Mesenchymal stem cell (in vitro differentiated cells and primary cell): ENCODE data around the gene RANBP3.

Experiments
- DNase-seq: peaks from one replicate; pipeline ENCODE4 v3.0.0-alpha.2; 2013
- H2AFZ ChIP-seq: one replicate; pipeline ENCODE4 v1.6.1; 2013; ENCODE audit warnings: low read depth, mild to moderate bottlenecking, control low read depth, inconsistent platforms, low read length, moderate library complexity
- H2AK5ac ChIP-seq: 2 replicates; pipeline ENCODE4 v1.6.1; 2013; ENCODE audit warnings: low read length, moderate library complexity, mild to moderate bottlenecking, inconsistent platforms; ENCODE audit not compliant: severe bottlenecking
- H2BK120ac ChIP-seq: one replicate; pipeline ENCODE4 v1.6.1; 2013; ENCODE audit warnings: low read depth, mild to moderate bottlenecking, inconsistent platforms, low read length, moderate library complexity
- H2BK12ac ChIP-seq, 2 experiments: one replicate each; pipeline ENCODE4 v1.6.1; 2013; ENCODE audit warnings: inconsistent platforms in 2 of 2, low read length in 2 of 2, mild to moderate bottlenecking in 2 of 2, moderate library complexity in 2 of 2, control low read depth in 1 of 2
- H2BK15ac ChIP-seq: one replicate; pipeline ENCODE4 v1.6.1; 2013; ENCODE audit warnings: mild to moderate bottlenecking, low read depth, inconsistent platforms; ENCODE audit not compliant: poor library complexity, severe bottlenecking
- H2BK5ac ChIP-seq: 2 replicates; pipeline ENCODE4 v1.6.1; 2013; ENCODE audit warnings: low read depth, mild to moderate bottlenecking, low read length, control low read depth, inconsistent platforms; ENCODE audit not compliant: poor library complexity, severe bottlenecking
- H3K14ac ChIP-seq, 2 experiments: one replicate each; pipeline ENCODE4 v1.6.1; 2013; ENCODE audit warnings: inconsistent platforms in 2 of 2, low read length in 2 of 2, control low read depth in 1 of 2, mild to moderate bottlenecking in 1 of 2, moderate library complexity in 1 of 2
- H3K18ac ChIP-seq, 2 experiments: one replicate each; pipeline ENCODE4 v1.6.1; 2013; ENCODE audit warnings: inconsistent platforms in 2 of 2, low read length in 2 of 2, control low read depth in 1 of 2, low read depth in 1 of 2, mild to moderate bottlenecking in 1 of 2
- H3K23ac ChIP-seq, 2 experiments: one replicate each; pipeline ENCODE4 v1.6.1; 2013; ENCODE audit warnings: inconsistent platforms in 2 of 2, low read length in 2 of 2, mild to moderate bottlenecking in 2 of 2, moderate library complexity in 2 of 2, control low read depth in 1 of 2
- H3K27ac ChIP-seq: 2 replicates; pipeline ENCODE4 v1.5.1; 2013; ENCODE audit warnings: mild to moderate bottlenecking, moderate library complexity, low read length, control low read depth, inconsistent platforms; ENCODE audit not compliant: poor library complexity, severe bottlenecking
- H3K27me3 ChIP-seq, 2 experiments: 2 replicates each; pipeline versions ENCODE4 v1.6.1 to v1.7.0; 2013; ENCODE audit warnings: low read length in 2 of 2, mild to moderate bottlenecking in 2 of 2, moderate library complexity in 2 of 2, control low read depth in 1 of 2, inconsistent platforms in 1 of 2; ENCODE audit not compliant: control insufficient read depth in 1 of 2, insufficient read depth in 1 of 2
- H3K36me3 ChIP-seq, 2 experiments: 2 replicates each; pipeline versions ENCODE4 v1.6.1 to v1.7.0; 2013; ENCODE audit warnings: low read length in 2 of 2, control low read depth in 1 of 2, inconsistent platforms in 1 of 2, low read depth in 1 of 2, mild to moderate bottlenecking in 1 of 2; ENCODE audit not compliant: insufficient read depth in 2 of 2, control insufficient read depth in 1 of 2
- H3K4ac ChIP-seq, 2 experiments: one replicate each; pipeline ENCODE4 v1.6.1; 2013; ENCODE audit warnings: inconsistent platforms in 2 of 2, low read length in 2 of 2, mild to moderate bottlenecking in 2 of 2, moderate library complexity in 2 of 2, control low read depth in 1 of 2, low read depth in 1 of 2
- H3K4me1 ChIP-seq: 2 replicates; pipeline ENCODE4 v1.6.1; 2013; ENCODE audit warnings: low read depth, low read length, control low read depth; ENCODE audit not compliant: control insufficient read depth, insufficient read depth
- H3K4me2 ChIP-seq: 2 replicates; pipeline ENCODE4 v1.6.1; 2013; ENCODE audit warnings: low read length, mild to moderate bottlenecking, inconsistent platforms; ENCODE audit not compliant: poor library complexity, severe bottlenecking
- H3K4me3 ChIP-seq, 2 experiments: 2 replicates each; pipeline versions ENCODE4 v1.5.1 to v1.7.0; 2013; ENCODE audit warnings: low read length in 2 of 2, mild to moderate bottlenecking in 2 of 2, control low read depth in 1 of 2, low read depth in 1 of 2; ENCODE audit not compliant: insufficient read depth in 1 of 2
- H3K79me1 ChIP-seq: replicated peaks from 2 replicates; pipeline ENCODE4 v1.6.1; 2013; ENCODE audit warnings: mild to moderate bottlenecking, control low read depth, low read length, inconsistent platforms; ENCODE audit not compliant: poor library complexity, severe bottlenecking
- H3K9ac ChIP-seq: 2 replicates; pipeline ENCODE4 v1.7.0; 2013; ENCODE audit warnings: mild to moderate bottlenecking, low read length, moderate library complexity
- H3K9me3 ChIP-seq: 2 replicates; pipeline ENCODE4 v1.7.0; 2013; ENCODE audit warnings: mild to moderate bottlenecking, low read length; ENCODE audit not compliant: control insufficient read depth
- H4K8ac ChIP-seq: one replicate; pipeline ENCODE4 v1.6.1; 2013; ENCODE audit warnings: inconsistent platforms, mild to moderate bottlenecking, low read length, moderate library complexity
- H4K91ac ChIP-seq: one replicate; pipeline ENCODE4 v1.6.1; 2013; ENCODE audit warnings: mild to moderate bottlenecking, low read length, inconsistent platforms
- WGBS: methylation state at CpG from one replicate; pipeline ENCODE4 v1.1.7; 2013; ENCODE audit warnings: mixed read lengths; 5-methylcytosine and 5-hydroxymethylcytosine counted together

Gene RANBP3

DNA sequence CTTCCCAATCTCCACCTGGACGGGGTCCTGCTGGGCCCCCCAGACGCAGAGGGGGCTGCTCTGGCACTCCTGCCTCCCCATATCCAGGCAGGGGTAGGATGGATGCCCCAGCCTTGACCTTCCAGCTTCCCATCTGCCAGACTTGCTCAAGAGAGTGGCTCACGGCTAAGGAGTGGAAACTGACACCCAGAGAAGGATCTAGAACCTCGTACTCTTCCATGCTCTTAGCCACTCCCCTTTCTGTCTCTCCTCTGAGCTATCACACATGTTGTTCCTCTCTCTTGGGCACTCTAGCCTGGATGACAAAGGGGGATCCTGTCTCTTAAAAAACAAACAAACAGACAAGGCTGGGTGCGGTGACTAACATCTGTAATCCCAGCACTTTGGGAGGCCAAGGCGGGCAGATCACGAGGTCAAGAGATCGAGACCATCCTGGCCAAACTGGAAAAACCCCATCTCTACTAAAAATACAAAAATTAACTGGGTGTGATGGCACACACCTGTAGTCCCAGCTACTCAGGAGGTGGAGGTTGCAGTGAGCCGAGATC, 95.4 kb downstream of the RANBP3 start:
- 55% methylated on average over 9 of the region's 9 CpGs for WGBS
- peak overlapping the region; percentile 52 for H4K91ac ChIP-seq
- H3K4me3 ChIP-seq: no peak overlapping the region
- no peak overlapping the region for H3K27ac ChIP-seq
- H3K14ac ChIP-seq: no peak overlapping the region
- peak overlapping the region; percentile 55 for H2BK15ac ChIP-seq
- no peaks in the 10 kb centered on the region for H3K9me3 ChIP-seq
- H2AFZ ChIP-seq: no peak overlapping the region
- no peak overlapping the region for H3K9ac ChIP-seq
- peak overlapping the region in 1 of 2 experiments; percentile 53 for H3K4ac ChIP-seq
- H2AK5ac ChIP-seq: peak overlapping the region; percentile 4
- H2BK120ac ChIP-seq: peak overlapping the region; percentile 71
- no peaks in the 10 kb centered on the region for H3K79me1 ChIP-seq
- H3K27me3 ChIP-seq: peaks cover 0 to 14% of the 10 kb centered on the region in 2 experiments
- H3K4me1 ChIP-seq: peaks cover 29% of the 10 kb centered on the region
- H3K4me2 ChIP-seq: no peak overlapping the region
- peak; percentile 77 for DNase-seq
- H2BK5ac ChIP-seq: no peak overlapping the region
- H3K18ac ChIP-seq: peak overlapping the region; percentile 37 to 45
- H3K23ac ChIP-seq: no peak overlapping the region
- H2BK12ac ChIP-seq: peak overlapping the region; percentile 33 to 92
- H4K8ac ChIP-seq: no peak overlapping the region
- no peaks in the 10 kb centered on the region for H3K36me3 ChIP-seq

DNA sequence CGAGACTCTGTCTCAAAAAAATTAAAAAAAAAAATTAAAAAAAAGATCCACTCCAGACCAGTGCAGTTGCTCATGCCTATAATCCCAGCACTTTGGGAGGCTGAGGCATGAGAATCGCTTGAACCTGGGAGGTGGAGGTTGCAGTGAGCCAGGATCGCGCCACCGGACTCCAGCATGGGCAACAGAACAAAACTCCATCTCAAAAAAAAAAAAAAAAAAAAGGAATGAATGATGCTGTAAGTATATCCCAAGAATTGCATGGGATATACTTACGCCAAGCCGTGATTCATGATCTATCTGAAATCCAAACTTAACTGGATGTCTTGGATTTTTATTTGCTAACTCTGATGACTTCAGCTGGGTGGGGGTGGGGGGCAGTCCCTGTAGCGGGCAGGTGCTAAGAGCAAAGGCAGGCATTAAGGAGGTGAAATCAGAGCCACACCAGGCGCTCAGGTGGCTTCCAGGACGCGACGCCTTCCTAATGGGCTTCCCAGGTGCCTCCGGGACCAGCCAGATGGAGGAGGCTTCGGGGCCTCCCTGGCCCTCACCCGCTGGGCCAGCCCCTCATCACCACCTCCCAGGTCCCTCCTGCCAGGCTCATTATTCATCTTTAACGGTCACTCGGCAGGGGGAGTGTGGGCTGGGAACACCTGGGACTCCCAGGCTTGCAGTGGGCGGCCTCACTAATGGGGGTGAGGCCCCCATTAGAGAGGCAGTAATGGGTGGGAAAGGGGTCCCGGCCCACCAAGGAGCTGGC, 96.2 kb downstream of the RANBP3 start:
- 72% methylated on average over 11 of the region's 19 CpGs for WGBS
- H2BK15ac ChIP-seq: no peak overlapping the region

DNA sequence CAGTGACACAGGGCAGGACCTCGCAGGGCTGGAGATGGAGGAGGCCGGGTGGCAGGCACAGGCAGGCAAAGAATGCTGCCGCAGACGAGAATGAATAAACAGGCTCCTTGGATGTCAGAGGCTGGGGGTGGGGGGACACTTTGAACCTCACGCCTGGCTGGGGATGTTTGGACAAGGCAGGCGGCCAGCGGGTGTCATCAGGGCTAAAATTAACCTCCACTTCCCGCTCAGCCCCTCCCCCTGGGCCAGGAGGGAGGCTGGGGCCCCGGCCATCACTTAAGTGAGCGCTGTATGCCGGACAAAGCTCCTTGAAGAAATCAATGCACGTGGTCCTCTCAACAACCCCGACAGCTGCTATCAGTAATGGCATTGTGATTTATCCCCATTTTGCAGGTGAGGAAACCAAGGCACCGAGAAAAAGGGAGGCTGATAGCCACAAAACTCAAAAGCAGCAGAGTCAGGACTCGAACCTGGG, 97.3 kb downstream of the RANBP3 start:
- no peak overlapping the region for H3K14ac ChIP-seq
- H2BK12ac ChIP-seq: peak overlapping the region; percentile 93 to 99
- peak overlapping the region; percentile 54 for H3K9ac ChIP-seq
- no peak overlapping the region for H2BK15ac ChIP-seq
- peak overlapping the region; percentile 15 to 87 for H3K4ac ChIP-seq
- no peaks in the 10 kb centered on the region for H3K9me3 ChIP-seq
- H3K4me1 ChIP-seq: peaks cover 33% of the 10 kb centered on the region
- H3K18ac ChIP-seq: peak overlapping the region; percentile 47 to 79
- no peaks in the 10 kb centered on the region for H3K36me3 ChIP-seq
- H3K27ac ChIP-seq: no peak overlapping the region
- peaks cover 0 to 22% of the 10 kb centered on the region in 2 experiments for H3K27me3 ChIP-seq
- no peaks in the 10 kb centered on the region for H3K79me1 ChIP-seq
- peak overlapping the region; percentile 28 for H2AK5ac ChIP-seq
- H3K4me2 ChIP-seq: peak overlapping the region; percentile 52
- no peak overlapping the region for H2BK5ac ChIP-seq
- no peak overlapping the region for H3K4me3 ChIP-seq
- H3K23ac ChIP-seq: no peak overlapping the region
- peak overlapping the region; percentile 80 for H4K8ac ChIP-seq
- H2AFZ ChIP-seq: no peak overlapping the region
- peak overlapping the region; percentile 89 for H4K91ac ChIP-seq
- WGBS: 8% methylated on average over 15 of the region's 15 CpGs
- peak overlapping the region; percentile 29 for H2BK120ac ChIP-seq
- peak; percentile 96 for DNase-seq

More for the DNA sequence above, 96.2 kb downstream of the RANBP3 start:
- Histone ChIP-seq H2AK5ac (peak overlapping the region; percentile 55), H3K4ac (peak overlapping the region; percentile 35 to 53), H2BK5ac (no peak overlapping the region), H2BK12ac (peak overlapping the region; percentile 33 to 61), H3K4me1 (peaks cover 31% of the 10 kb centered on the region), H2BK120ac (no peak overlapping the region), H3K9me3 (no peaks in the 10 kb centered on the region), H3K36me3 (no peaks in the 10 kb centered on the region), H3K14ac (no peak overlapping the region), H3K23ac (no peak overlapping the region), H4K91ac (no peak overlapping the region), H3K27me3 (peaks cover 0 to 18% of the 10 kb centered on the region in 2 experiments), H3K4me3 (no peak overlapping the region), H2AFZ (no peak overlapping the region), H3K27ac (no peak overlapping the region), H4K8ac (no peak overlapping the region), H3K18ac (peak overlapping the region; percentile 37 to 45), H3K9ac (no peak overlapping the region), H3K79me1 (no peaks in the 10 kb centered on the region), H3K4me2 (no peak overlapping the region)
- DNase-seq: no peak

DNA sequence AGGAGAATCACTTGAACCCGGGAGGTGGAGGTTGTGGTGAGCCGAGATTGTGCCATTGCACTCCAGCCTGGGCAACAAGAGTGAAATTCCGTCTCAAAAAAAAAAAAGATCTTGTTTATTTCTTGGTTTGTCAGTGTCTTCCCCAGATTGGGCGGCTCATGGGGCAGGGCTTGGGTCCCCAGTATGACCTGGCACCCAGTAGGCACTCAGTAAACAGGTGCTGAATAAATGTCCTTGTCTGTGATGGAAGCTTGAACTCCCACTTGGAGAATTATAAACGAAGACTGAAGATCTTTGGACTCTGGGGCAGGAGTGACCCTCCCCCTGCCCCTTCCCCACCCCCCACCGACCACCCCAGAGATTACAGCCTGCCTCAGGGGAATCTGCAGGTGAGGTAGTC, 97.7 kb downstream of the RANBP3 start:
- H3K4ac ChIP-seq: no peak overlapping the region
- no peak overlapping the region for H4K8ac ChIP-seq
- WGBS: 64% methylated on average over 5 of the region's 6 CpGs
- H3K79me1 ChIP-seq: no peaks in the 10 kb centered on the region
- no peak overlapping the region for H2BK15ac ChIP-seq
- peak overlapping the region; percentile 71 for H2AK5ac ChIP-seq
- no peak overlapping the region for H3K23ac ChIP-seq
- H2BK5ac ChIP-seq: no peak overlapping the region
- no peak overlapping the region for H3K9ac ChIP-seq
- peaks cover 0 to 22% of the 10 kb centered on the region in 2 experiments for H3K27me3 ChIP-seq
- H3K4me1 ChIP-seq: peaks cover 33% of the 10 kb centered on the region
- peak overlapping the region in 1 of 2 experiments; percentile 76 for H2BK12ac ChIP-seq
- H3K4me2 ChIP-seq: peak overlapping the region; percentile 52
- H3K27ac ChIP-seq: peak overlapping the region; percentile 19
- H2BK120ac ChIP-seq: no peak overlapping the region
- H3K14ac ChIP-seq: no peak overlapping the region
- H3K4me3 ChIP-seq: no peak overlapping the region
- H2AFZ ChIP-seq: no peak overlapping the region
- no peak for DNase-seq
- H4K91ac ChIP-seq: no peak overlapping the region
- H3K36me3 ChIP-seq: no peaks in the 10 kb centered on the region
- H3K18ac ChIP-seq: peak overlapping the region in 1 of 2 experiments; percentile 29
- H3K9me3 ChIP-seq: no peaks in the 10 kb centered on the region
